ENCODE data around the gene GATM. TPM values are rescaled to one million over a fixed set of nuclear protein-coding genes. Genes with fewer than 3 reads are reported as not detected.

GATM gene
- total RNA-seq, 1 experiment from 2014 or later, result 9.5 TPM

GRCh38 chr15:45343258-45343860 lies 35.0 kb downstream of the GATM start:
- intact Hi-C loops (cut with micrococcal nuclease; ENCODE audit: unreplicated experiment), result no loop called here
- ChIA-PET POLR2A (ENCODE audit: low non-redundant PET) (no interaction called here), CTCF (no interaction called here)
- H3K9me3 ChIP-seq (ENCODE audit: low read depth, low read length, poor library complexity, severe bottlenecking), result no peaks in the 10 kb centered on the region
- H3K36me3 ChIP-seq (ENCODE audit: insufficient read depth, low read length, poor library complexity, severe bottlenecking), result no peaks in the 10 kb centered on the region
- H3K27ac ChIP-seq (ENCODE audit: low read depth, low read length, poor library complexity, severe bottlenecking), result no peak overlapping the region
- no peak for DNase-seq (ENCODE audit: low spot score)
- BruUV-seq (replicated peaks), result no TSS peak
- H3K4me3 ChIP-seq (ENCODE audit: low read depth, low read length, poor library complexity, severe bottlenecking), result no peak overlapping the region
- no peaks in the 10 kb centered on the region for H3K4me1 ChIP-seq (ENCODE audit: insufficient read depth, low read length, poor library complexity, severe bottlenecking)
- no peak for TF ChIP-seq CTCF (conservative IDR thresholded peaks at IDR 0.05; ENCODE audit: low read depth, low read length)
- TF ChIP-seq EZH2 (IDR thresholded peaks at IDR 0.05; ENCODE audit: borderline replicate concordance, low read depth, low read length, poor library complexity, severe bottlenecking), result no peak
- no peaks in the 10 kb centered on the region for H3K27me3 ChIP-seq (replicated peaks; ENCODE audit: insufficient read depth, low read depth, low read length, poor library complexity)

- no peaks in the 10 kb centered on the region for H3K36me3 ChIP-seq (ENCODE audit: insufficient read depth, low read length, poor library complexity, severe bottlenecking)
- CTCF ChIA-PET, result no interaction called here
- intact Hi-C loops (cut with micrococcal nuclease; ENCODE audit: unreplicated experiment), result no loop called here
- H3K4me3 ChIP-seq (ENCODE audit: low read depth, low read length, poor library complexity, severe bottlenecking), result no peak overlapping the region
- DNase-seq (ENCODE audit: low spot score), result no peak
- H3K27me3 ChIP-seq (replicated peaks; ENCODE audit: insufficient read depth, low read depth, low read length, poor library complexity), result no peaks in the 10 kb centered on the region
- no peaks in the 10 kb centered on the region for H3K9me3 ChIP-seq (ENCODE audit: low read depth, low read length, poor library complexity, severe bottlenecking)
- no TSS peak for BruUV-seq (replicated peaks)
- no peaks in the 10 kb centered on the region for H3K4me1 ChIP-seq (ENCODE audit: insufficient read depth, low read length, poor library complexity, severe bottlenecking)
- no peak overlapping the region for H3K27ac ChIP-seq (ENCODE audit: low read depth, low read length, poor library complexity, severe bottlenecking)
- TF ChIP-seq CTCF (conservative IDR thresholded peaks at IDR 0.05; ENCODE audit: low read depth, low read length), result no peak
- no peak for TF ChIP-seq EZH2 (IDR thresholded peaks at IDR 0.05; ENCODE audit: borderline replicate concordance, low read depth, low read length, poor library complexity, severe bottlenecking)
- POLR2A ChIA-PET (ENCODE audit: low non-redundant PET), result no interaction called here
These were observed 36.6 kb downstream of the GATM start for GRCh38 chr15:45341790-45342189.

- Histone ChIP-seq H3K27ac (ENCODE audit: low read depth, low read length, poor library complexity, severe bottlenecking) (no peak overlapping the region), H3K27me3 (replicated peaks; ENCODE audit: insufficient read depth, low read depth, low read length, poor library complexity) (no peaks in the 10 kb centered on the region), H3K4me3 (ENCODE audit: low read depth, low read length, poor library complexity, severe bottlenecking) (no peak overlapping the region), H3K36me3 (ENCODE audit: insufficient read depth, low read length, poor library complexity, severe bottlenecking) (no peaks in the 10 kb centered on the region), H3K4me1 (ENCODE audit: insufficient read depth, low read length, poor library complexity, severe bottlenecking) (no peaks in the 10 kb centered on the region), H3K9me3 (ENCODE audit: low read depth, low read length, poor library complexity, severe bottlenecking) (no peaks in the 10 kb centered on the region)
- TF ChIP-seq CTCF (conservative IDR thresholded peaks at IDR 0.05; ENCODE audit: low read depth, low read length) (no peak), EZH2 (IDR thresholded peaks at IDR 0.05; ENCODE audit: borderline replicate concordance, low read depth, low read length, poor library complexity, severe bottlenecking) (no peak)
- ChIA-PET POLR2A (ENCODE audit: low non-redundant PET) (no interaction called here), CTCF (no interaction called here)
- BruUV-seq (replicated peaks), result no TSS peak
- DNase-seq (ENCODE audit: low spot score), result no peak
- intact Hi-C loops (cut with micrococcal nuclease; ENCODE audit: unreplicated experiment), result no loop called here
These were observed 37.9 kb downstream of the GATM start for GRCh38 chr15:45340429-45340828.
